ENCODE measurements around the gene SEC24A. TPM values are rescaled to one million over a fixed set of nuclear protein-coding genes. Genes with fewer than 3 reads are reported as not detected.
"Not testable (repeated sequence)": the region's sequence is repeated elsewhere in the genome, so short reads cannot be mapped to it uniquely, and the experiment has no call there.

The SEC24A gene
- total RNA-seq, 1 experiment from 2014 or later, result 25.8 TPM

DNA sequence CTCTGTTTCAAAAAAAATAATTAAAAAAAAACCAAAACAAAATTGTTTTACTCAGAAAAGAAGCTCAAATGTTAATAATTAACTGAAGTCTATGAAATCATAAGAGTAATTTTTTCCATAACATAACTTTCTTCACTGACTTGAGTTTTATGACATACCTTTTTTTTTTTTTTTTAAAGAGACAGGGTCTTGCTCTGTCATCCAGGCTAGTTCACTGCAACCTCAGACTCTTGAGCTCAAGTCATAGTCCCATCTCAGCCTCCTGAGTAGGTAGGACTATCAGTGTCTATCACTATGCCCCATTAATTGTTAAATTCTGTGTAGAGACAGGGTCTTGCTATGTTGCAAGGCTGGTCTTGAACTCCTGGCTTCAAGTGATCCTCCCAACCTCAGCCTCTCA, 37.9 kb upstream of the SEC24A start:
- H3K9me3 ChIP-seq (ENCODE audit: low read length), result no peaks in the 10 kb centered on the region
- peaks cover 3% of the 10 kb centered on the region; the same call in 1 of the 2 replicates for H3K4me1 ChIP-seq (ENCODE audit: low read length)
- H3K9ac ChIP-seq (ENCODE audit: low read length), result no peak overlapping the region
- no peak overlapping the region for H3K4me3 ChIP-seq (ENCODE audit: low read length)
- H3K9me2 ChIP-seq (replicated peaks; ENCODE audit: insufficient read depth, low read length), result no peaks in the 10 kb centered on the region
- H4K20me1 ChIP-seq (ENCODE audit: insufficient read depth, low read depth, low read length), result no peaks in the 10 kb centered on the region
- H3K27me3 ChIP-seq (ENCODE audit: low read length), result no peaks in the 10 kb centered on the region
- no peak overlapping the region for H2AFZ ChIP-seq (ENCODE audit: low read length)
- DNase-seq, result no peak
- H3K27ac ChIP-seq (ENCODE audit: low read length), result no peak overlapping the region
- no peak overlapping the region for H3K4me2 ChIP-seq (ENCODE audit: low read depth, low read length, poor library complexity, severe bottlenecking)
- H3K36me3 ChIP-seq (ENCODE audit: insufficient read depth, low read length), result peaks cover 38% of the 10 kb centered on the region; the same call in 1 of the 2 replicates
- no peaks in the 10 kb centered on the region for H3K79me2 ChIP-seq (ENCODE audit: low read length)

DNA sequence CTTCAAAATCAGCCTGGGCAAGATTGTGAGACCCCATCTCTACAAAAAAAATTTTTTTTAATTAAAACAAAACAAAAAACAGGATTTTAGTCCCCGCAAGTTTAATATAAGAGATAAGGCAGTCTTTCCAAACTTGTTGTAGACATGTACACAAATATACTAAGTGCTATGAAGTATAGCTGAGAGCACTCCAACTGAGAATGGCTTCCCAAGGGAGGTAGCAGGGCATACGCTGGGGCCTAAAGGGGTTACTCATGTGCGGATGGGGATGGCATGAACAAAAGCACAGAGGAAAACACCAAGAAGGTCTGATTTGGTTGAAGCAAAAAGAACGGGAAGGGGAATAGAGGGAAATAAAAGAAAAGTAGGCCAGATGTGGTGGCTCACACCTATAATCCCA, 37.1 kb upstream of the SEC24A start:
- H3K9ac ChIP-seq (ENCODE audit: low read length), result no peak overlapping the region
- peaks cover 3% of the 10 kb centered on the region; the same call in 1 of the 2 replicates for H3K4me1 ChIP-seq (ENCODE audit: low read length)
- no peaks in the 10 kb centered on the region for H3K79me2 ChIP-seq (ENCODE audit: low read length)
- no peaks in the 10 kb centered on the region for H3K9me2 ChIP-seq (replicated peaks; ENCODE audit: insufficient read depth, low read length)
- H3K4me3 ChIP-seq (ENCODE audit: low read length), result no peak overlapping the region
- no peak overlapping the region for H2AFZ ChIP-seq (ENCODE audit: low read length)
- no peak for DNase-seq
- H3K4me2 ChIP-seq (ENCODE audit: low read depth, low read length, poor library complexity, severe bottlenecking), result no peak overlapping the region
- no peaks in the 10 kb centered on the region for H4K20me1 ChIP-seq (ENCODE audit: insufficient read depth, low read depth, low read length)
- no peaks in the 10 kb centered on the region for H3K9me3 ChIP-seq (ENCODE audit: low read length)
- H3K27me3 ChIP-seq (ENCODE audit: low read length), result no peaks in the 10 kb centered on the region
- H3K27ac ChIP-seq (ENCODE audit: low read length), result no peak overlapping the region
- H3K36me3 ChIP-seq (ENCODE audit: insufficient read depth, low read length), result peaks cover 30% of the 10 kb centered on the region; the same call in 1 of the 2 replicates

DNA sequence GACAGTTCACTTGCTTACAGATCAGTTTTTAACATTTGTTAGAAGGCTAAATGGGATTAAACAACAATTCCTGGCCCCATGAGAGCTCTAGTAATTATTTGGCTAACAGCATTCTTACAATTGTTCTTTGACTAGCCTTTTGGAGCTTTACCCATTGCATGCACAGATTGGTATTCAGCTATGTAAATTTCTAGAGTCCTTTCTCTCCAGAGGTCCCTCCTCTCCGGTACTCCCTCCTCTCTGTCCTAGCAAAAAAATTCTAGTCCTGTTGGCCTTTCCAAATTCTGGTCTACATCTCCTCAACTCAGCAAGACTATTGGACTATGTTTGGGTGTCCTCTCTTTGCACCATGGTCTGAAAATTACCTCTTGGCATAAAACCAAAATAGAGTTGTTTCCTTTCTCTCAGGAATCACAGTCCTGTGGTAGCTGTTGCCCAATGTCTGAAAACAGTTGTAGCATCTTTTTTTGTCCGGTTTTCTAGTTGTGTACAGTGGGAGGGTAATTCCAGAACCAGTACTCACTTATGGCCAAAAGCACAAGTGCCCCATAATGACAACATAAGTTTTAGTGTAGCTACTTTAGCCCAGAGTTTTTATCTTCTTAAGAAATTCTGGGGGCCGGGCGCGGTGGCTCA, 34.0 kb upstream of the SEC24A start:
- Histone ChIP-seq H3K9ac (ENCODE audit: low read length) (no peak overlapping the region), H4K20me1 (ENCODE audit: insufficient read depth, low read depth, low read length) (no peaks in the 10 kb centered on the region), H3K4me1 (ENCODE audit: low read length) (peaks cover under 1% of the 10 kb centered on the region; the same call in 1 of the 2 replicates), H3K9me2 (replicated peaks; ENCODE audit: insufficient read depth, low read length) (no peaks in the 10 kb centered on the region), H3K4me3 (ENCODE audit: low read length) (no peak overlapping the region), H3K36me3 (ENCODE audit: insufficient read depth, low read length) (peaks cover 28% of the 10 kb centered on the region; the same call in 1 of the 2 replicates), H3K9me3 (ENCODE audit: low read length) (no peaks in the 10 kb centered on the region), H2AFZ (ENCODE audit: low read length) (no peak overlapping the region), H3K79me2 (ENCODE audit: low read length) (no peaks in the 10 kb centered on the region), H3K4me2 (ENCODE audit: low read depth, low read length, poor library complexity, severe bottlenecking) (no peak overlapping the region), H3K27ac (ENCODE audit: low read length) (no peak overlapping the region), H3K27me3 (ENCODE audit: low read length) (no peaks in the 10 kb centered on the region)
- DNase-seq, result no peak

DNA sequence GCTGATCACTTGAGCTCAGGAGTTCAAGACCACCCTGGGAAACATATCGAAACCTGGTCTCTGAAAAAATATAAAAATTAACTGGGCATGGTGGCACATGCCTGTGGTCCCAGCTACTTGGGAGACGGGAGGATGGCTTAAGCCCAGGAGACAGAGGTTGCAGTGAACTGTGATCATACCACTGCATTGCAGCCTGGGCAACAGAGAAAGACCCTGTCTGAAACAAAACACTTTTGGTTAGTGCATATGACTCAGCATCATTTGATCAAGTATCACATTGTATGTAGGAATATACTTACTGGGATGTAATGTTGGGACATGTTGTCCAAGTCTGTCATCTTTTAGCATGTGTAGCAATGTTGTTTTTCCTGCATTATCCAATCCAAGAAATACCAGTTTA, 28.0 kb upstream of the SEC24A start:
- H3K9me3 ChIP-seq (ENCODE audit: low read length), result no peaks in the 10 kb centered on the region

DNA sequence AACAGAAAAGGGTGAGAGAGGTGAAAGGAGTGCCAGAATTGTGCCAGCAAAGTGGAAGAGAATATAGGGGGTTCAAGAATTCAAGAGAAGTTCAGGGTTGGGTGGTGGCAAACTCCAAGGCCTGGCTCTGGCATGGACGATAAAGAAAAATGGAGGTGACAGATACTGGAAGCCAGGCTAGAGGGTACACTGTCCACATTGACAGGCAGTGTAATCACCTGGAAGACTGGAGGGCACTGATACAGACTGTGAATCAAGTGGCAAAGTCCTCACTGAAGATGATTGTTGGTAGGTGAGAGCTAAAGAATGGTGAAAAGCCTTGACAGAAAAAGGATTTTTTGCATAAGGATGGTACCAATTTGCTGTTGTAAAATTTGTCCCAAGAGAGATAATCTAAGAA, 23.0 kb upstream of the SEC24A start:
- DNase-seq, result no peak
- H3K9ac ChIP-seq (ENCODE audit: low read length), result no peak overlapping the region
- H3K4me3 ChIP-seq (ENCODE audit: low read length), result no peak overlapping the region
- H2AFZ ChIP-seq (ENCODE audit: low read length), result no peak overlapping the region
- H4K20me1 ChIP-seq (ENCODE audit: insufficient read depth, low read depth, low read length), result no peaks in the 10 kb centered on the region
- peaks cover 47% of the 10 kb centered on the region for H3K79me2 ChIP-seq (ENCODE audit: low read length)
- 0 out of 2 replicates have a peak, but pooled peaks cover 2% of the 10 kb centered on the region for H3K4me1 ChIP-seq (ENCODE audit: low read length)
- no peaks in the 10 kb centered on the region for H3K27me3 ChIP-seq (ENCODE audit: low read length)
- no peaks in the 10 kb centered on the region for H3K9me3 ChIP-seq (ENCODE audit: low read length)
- H3K9me2 ChIP-seq (replicated peaks; ENCODE audit: insufficient read depth, low read length), result no peaks in the 10 kb centered on the region
- H3K36me3 ChIP-seq (ENCODE audit: insufficient read depth, low read length), result peaks cover 18% of the 10 kb centered on the region
- H3K4me2 ChIP-seq (ENCODE audit: low read depth, low read length, poor library complexity, severe bottlenecking), result no peak overlapping the region
- no peak overlapping the region for H3K27ac ChIP-seq (ENCODE audit: low read length)

More for the DNA sequence above, 28.0 kb upstream of the SEC24A start:
- H3K4me1 ChIP-seq (ENCODE audit: low read length), result no peaks in the 10 kb centered on the region
- H3K4me3 ChIP-seq (ENCODE audit: low read length), result no peak overlapping the region
- peaks cover 16% of the 10 kb centered on the region for H3K79me2 ChIP-seq (ENCODE audit: low read length)
- no peak overlapping the region for H3K27ac ChIP-seq (ENCODE audit: low read length)
- H3K9me2 ChIP-seq (replicated peaks; ENCODE audit: insufficient read depth, low read length), result no peaks in the 10 kb centered on the region
- no peaks in the 10 kb centered on the region for H3K27me3 ChIP-seq (ENCODE audit: low read length)
- no peak for DNase-seq
- no peak overlapping the region for H2AFZ ChIP-seq (ENCODE audit: low read length)
- H4K20me1 ChIP-seq (ENCODE audit: insufficient read depth, low read depth, low read length), result no peaks in the 10 kb centered on the region
- peaks cover 32% of the 10 kb centered on the region for H3K36me3 ChIP-seq (ENCODE audit: insufficient read depth, low read length)
- no peak overlapping the region for H3K9ac ChIP-seq (ENCODE audit: low read length)
- H3K4me2 ChIP-seq (ENCODE audit: low read depth, low read length, poor library complexity, severe bottlenecking), result no peak overlapping the region

DNA sequence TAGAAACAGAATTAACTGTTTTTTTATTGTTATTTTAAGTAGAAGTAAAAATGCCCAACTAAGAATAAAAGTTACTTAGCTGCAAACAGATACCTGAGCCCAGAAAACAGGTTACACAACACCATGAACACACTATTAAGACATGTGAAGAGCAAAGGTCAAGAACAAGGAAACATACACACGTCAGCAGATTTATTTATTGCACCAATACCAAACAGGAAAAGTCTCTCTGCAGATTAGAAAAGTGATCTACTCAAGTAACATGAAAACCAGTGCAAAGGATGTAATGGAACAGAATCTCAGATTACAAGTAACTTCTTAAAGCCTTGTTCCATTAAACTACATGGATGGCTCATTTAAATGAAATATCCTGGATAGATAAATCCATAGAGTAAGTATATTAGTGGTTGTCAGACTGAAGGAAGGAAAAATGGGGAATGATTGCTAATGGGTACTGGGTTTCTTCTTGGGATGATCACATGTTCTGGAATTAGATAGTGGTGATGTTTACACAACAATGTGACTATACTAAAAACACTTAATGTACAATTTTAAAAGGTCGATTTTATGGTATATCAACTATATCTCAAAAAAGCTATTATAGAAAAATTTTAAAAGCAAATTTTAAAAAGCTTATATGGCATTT, 22.1 kb upstream of the SEC24A start:
- no peak overlapping the region for H3K4me2 ChIP-seq (ENCODE audit: low read depth, low read length, poor library complexity, severe bottlenecking)
- H3K27ac ChIP-seq (ENCODE audit: low read length), result no peak overlapping the region
- H3K36me3 ChIP-seq (ENCODE audit: insufficient read depth, low read length), result peaks cover 11% of the 10 kb centered on the region; the same call in 1 of the 2 replicates
- H3K9me2 ChIP-seq (replicated peaks; ENCODE audit: insufficient read depth, low read length), result no peaks in the 10 kb centered on the region
- peaks cover 9% of the 10 kb centered on the region for H3K4me1 ChIP-seq (ENCODE audit: low read length)
- H3K27me3 ChIP-seq (ENCODE audit: low read length), result no peaks in the 10 kb centered on the region
- H3K4me3 ChIP-seq (ENCODE audit: low read length), result no peak overlapping the region
- no peak overlapping the region for H2AFZ ChIP-seq (ENCODE audit: low read length)
- H3K79me2 ChIP-seq (ENCODE audit: low read length), result peaks cover 55% of the 10 kb centered on the region
- no peak for DNase-seq
- H3K9me3 ChIP-seq (ENCODE audit: low read length), result no peaks in the 10 kb centered on the region
- no peaks in the 10 kb centered on the region for H4K20me1 ChIP-seq (ENCODE audit: insufficient read depth, low read depth, low read length)
- H3K9ac ChIP-seq (ENCODE audit: low read length), result no peak overlapping the region

DNA sequence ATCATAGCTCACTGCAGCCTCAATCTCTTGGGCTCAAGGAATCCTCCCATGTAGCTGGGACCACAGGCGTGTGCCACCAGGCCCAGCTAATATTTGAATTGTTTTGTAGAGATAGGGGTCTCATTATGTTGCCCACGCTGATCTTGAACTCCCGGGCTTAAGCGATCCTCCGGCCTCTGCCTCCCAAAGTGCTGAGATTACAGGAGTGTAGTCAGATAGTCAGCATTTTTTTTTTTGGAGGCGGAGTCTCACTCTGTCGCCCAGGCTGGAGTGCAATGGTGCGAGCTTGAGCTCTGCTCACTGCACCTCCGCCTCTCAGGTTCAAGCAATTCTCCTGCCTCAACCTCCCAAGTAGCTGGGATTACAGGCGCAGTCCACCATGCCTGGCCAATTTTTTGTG, 14.4 kb upstream of the SEC24A start:
- DNase-seq, result no peak
- Histone ChIP-seq H3K4me3 (ENCODE audit: low read length) (no peak overlapping the region), H3K4me1 (ENCODE audit: low read length) (peaks cover 12% of the 10 kb centered on the region), H2AFZ (ENCODE audit: low read length) (no peak overlapping the region), H4K20me1 (ENCODE audit: insufficient read depth, low read depth, low read length) (no peaks in the 10 kb centered on the region), H3K4me2 (ENCODE audit: low read depth, low read length, poor library complexity, severe bottlenecking) (no peak overlapping the region), H3K27me3 (ENCODE audit: low read length) (no peaks in the 10 kb centered on the region), H3K27ac (ENCODE audit: low read length) (no peak overlapping the region), H3K9ac (ENCODE audit: low read length) (no peak overlapping the region), H3K79me2 (ENCODE audit: low read length) (peaks cover 30% of the 10 kb centered on the region), H3K9me2 (replicated peaks; ENCODE audit: insufficient read depth, low read length) (no peaks in the 10 kb centered on the region), H3K9me3 (ENCODE audit: low read length) (no peaks in the 10 kb centered on the region), H3K36me3 (ENCODE audit: insufficient read depth, low read length) (no peaks in the 10 kb centered on the region)

DNA sequence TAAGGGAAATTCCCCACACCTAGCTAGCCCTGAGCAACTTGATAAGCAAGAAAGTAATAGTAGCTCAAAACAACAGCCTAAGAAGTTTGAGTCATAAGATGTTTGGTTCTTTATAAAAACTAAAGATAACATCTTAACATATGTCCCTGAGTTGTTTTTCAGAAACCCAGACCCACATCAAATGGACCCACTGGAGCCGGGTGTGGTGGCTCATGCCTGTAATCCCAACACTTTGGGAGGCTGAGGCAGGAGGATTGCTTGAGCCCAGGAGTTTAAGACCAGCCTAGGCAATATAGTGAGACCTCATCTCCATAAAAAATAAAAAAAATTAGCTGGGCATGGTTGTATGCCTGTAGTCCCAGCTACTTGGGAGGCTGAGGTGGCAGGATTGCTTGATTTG, 13.2 kb upstream of the SEC24A start:
- H3K4me3 ChIP-seq (ENCODE audit: low read length); DNase-seq; H3K4me2 ChIP-seq (ENCODE audit: low read depth, low read length, poor library complexity, severe bottlenecking); H3K9me3 ChIP-seq (ENCODE audit: low read length); H3K27ac ChIP-seq (ENCODE audit: low read length); H4K20me1 ChIP-seq (ENCODE audit: insufficient read depth, low read depth, low read length); H3K36me3 ChIP-seq (ENCODE audit: insufficient read depth, low read length); H3K27me3 ChIP-seq (ENCODE audit: low read length); H3K9me2 ChIP-seq (replicated peaks; ENCODE audit: insufficient read depth, low read length); H3K9ac ChIP-seq (ENCODE audit: low read length): not testable (repeated sequence)
- Histone ChIP-seq H2AFZ (ENCODE audit: low read length) (peak overlapping the region; percentile 52), H3K79me2 (ENCODE audit: low read length) (peaks cover 20% of the 10 kb centered on the region), H3K4me1 (ENCODE audit: low read length) (peaks cover 12% of the 10 kb centered on the region)
